Peyer's patch (tissue), 4 donors: ENCODE results near the gene VTN. TPM values are rescaled to one million over a fixed set of nuclear protein-coding genes. Genes with fewer than 3 reads are reported as not detected.
A peak's percentile ranks its signal among the peaks of the same experiment; 100 is the strongest.

ENCODE experiments used
- DNase-seq, 3 donors: peaks; one replicate each; pipeline ENCODE4 v3.0.0-alpha.2; 2017 to 2019
- H3K27ac ChIP-seq, 4 donors: fragments of 200-600 bp; sonication (generic); one replicate each; pipeline ENCODE4 v1.5.1; 2016 to 2019
- H3K27me3 ChIP-seq, 2 donors: fragments of 200-600 bp; sonication (generic); one replicate each; pipeline ENCODE4 v1.5.1; 2019
- H3K36me3 ChIP-seq, 3 donors: fragments of 200-600 bp; sonication (generic); one replicate each; pipeline ENCODE4 v1.5.1; 2016 to 2019
- H3K4me1 ChIP-seq, 4 donors: fragments of 200-600 bp; sonication (generic); one replicate each; pipeline ENCODE4 v1.5.1; 2016 to 2019
- H3K4me3 ChIP-seq, 4 donors: fragments of 200-600 bp; sonication (generic); 1 replicate in 3 of 4; 2 replicates in 1 of 4; pipeline ENCODE4 v1.5.1; 2016 to 2019; ENCODE audit warnings: mild to moderate bottlenecking in 1 of 4
- H3K9me3 ChIP-seq, 4 donors: fragments of 200-600 bp; sonication (generic); one replicate each; pipeline ENCODE4 v1.5.1; 2016 to 2019; ENCODE audit warnings: mild to moderate bottlenecking in 1 of 4
- POLR2A ChIP-seq, 2 donors: fragments of 450-650 bp; IDR thresholded peaks; one replicate each; pipeline ENCODE4 v1.5.1; 2017; ENCODE audit warnings: antibody characterized with exemption in 2 of 2, mild to moderate bottlenecking in 2 of 2, moderate library complexity in 2 of 2
- total RNA-seq, 4 donors: library from RNA; depleted of rRNA; stranded (reverse); fragments of >200 nt; gene quantifications; one replicate each; pipeline ENCODE4 v1.1.0, GENCODE V29; 2016
- TF ChIP-seq, protein P1 (sequence below), 6 experiments: fragments of 450-650 bp in 4 of 6; fragments of 200-600 bp in 2 of 6; sonication (generic) in 1 of 6; IDR thresholded peaks; one replicate each; pipeline ENCODE4 v1.5.1; 2017 to 2019; ENCODE audit warnings: antibody characterized with exemption in 6 of 6, mild to moderate bottlenecking in 3 of 6, moderate library complexity in 1 of 6

VTN gene
- total RNA-seq, 4 donors from 2014 or later = 0.57 TPM; not detected in 3

DNA sequence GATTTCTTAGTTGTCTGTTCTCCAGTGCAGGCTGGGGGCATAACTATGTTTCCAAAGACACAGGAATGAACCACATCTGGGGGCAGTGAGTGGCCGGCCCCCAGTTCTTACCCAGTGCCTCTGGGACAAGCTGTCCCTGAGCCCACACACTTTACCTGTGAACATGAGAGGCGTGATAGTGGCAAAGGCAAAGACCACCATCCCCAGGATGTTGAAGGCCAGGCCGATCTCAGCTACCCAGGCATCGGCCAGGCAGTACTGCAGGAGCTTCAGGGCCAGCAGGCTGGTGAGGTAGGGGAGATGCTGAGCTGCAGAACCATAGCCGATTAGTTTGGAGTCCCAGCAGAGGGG is 34.3 kb upstream of the VTN start:
- DNase-seq = no peak
- H3K4me1 ChIP-seq = peaks cover 0 to 18% (median 2%) of the 10 kb centered on the region in 4 donors
- H3K36me3 ChIP-seq = no peaks in the 10 kb centered on the region
- H3K27ac ChIP-seq = peak overlapping the region in 1 of 4 donors; percentile 25
- H3K4me3 ChIP-seq = peak overlapping the region in 1 of 4 donors; percentile 69
- no peaks in the 10 kb centered on the region for H3K27me3 ChIP-seq
- no peaks in the 10 kb centered on the region for H3K9me3 ChIP-seq
- TF ChIP-seq POLR2A (IDR thresholded peaks at IDR 0.05) = no peak
- TF ChIP-seq, protein P1, sequence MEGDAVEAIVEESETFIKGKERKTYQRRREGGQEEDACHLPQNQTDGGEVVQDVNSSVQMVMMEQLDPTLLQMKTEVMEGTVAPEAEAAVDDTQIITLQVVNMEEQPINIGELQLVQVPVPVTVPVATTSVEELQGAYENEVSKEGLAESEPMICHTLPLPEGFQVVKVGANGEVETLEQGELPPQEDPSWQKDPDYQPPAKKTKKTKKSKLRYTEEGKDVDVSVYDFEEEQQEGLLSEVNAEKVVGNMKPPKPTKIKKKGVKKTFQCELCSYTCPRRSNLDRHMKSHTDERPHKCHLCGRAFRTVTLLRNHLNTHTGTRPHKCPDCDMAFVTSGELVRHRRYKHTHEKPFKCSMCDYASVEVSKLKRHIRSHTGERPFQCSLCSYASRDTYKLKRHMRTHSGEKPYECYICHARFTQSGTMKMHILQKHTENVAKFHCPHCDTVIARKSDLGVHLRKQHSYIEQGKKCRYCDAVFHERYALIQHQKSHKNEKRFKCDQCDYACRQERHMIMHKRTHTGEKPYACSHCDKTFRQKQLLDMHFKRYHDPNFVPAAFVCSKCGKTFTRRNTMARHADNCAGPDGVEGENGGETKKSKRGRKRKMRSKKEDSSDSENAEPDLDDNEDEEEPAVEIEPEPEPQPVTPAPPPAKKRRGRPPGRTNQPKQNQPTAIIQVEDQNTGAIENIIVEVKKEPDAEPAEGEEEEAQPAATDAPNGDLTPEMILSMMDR (IDR thresholded peaks at IDR 0.05) = no peak

DNA sequence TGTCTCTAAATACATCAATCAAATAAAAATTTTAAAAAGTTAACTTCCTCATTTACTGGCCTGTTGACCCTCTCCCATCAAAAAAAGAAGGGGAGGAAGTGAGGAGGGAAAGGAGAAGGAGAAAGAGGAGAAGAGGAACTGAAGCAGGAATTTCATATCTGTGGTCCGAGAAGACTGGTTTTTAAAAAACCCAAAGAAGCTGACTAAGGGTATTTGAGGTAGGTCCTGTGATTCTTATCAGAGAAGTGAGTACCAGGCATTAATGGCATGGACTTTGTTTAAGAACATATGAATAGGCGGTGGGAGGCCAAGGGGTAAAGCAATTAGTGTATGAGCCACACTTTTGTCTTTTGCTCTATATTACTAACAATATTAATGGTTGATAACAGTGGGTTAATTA is 33.9 kb upstream of the VTN start:
- H3K36me3 ChIP-seq = no peaks in the 10 kb centered on the region
- no peaks in the 10 kb centered on the region for H3K9me3 ChIP-seq
- no peak for DNase-seq
- H3K4me1 ChIP-seq = peaks cover 0 to 18% (median 2%) of the 10 kb centered on the region in 4 donors
- peak overlapping the region in 1 of 4 donors; percentile 25 for H3K27ac ChIP-seq
- no peaks in the 10 kb centered on the region for H3K27me3 ChIP-seq
- no peak overlapping the region for H3K4me3 ChIP-seq
- no peak for TF ChIP-seq POLR2A (IDR thresholded peaks at IDR 0.05)
- TF ChIP-seq, protein P1 (IDR thresholded peaks at IDR 0.05) = no peak

DNA sequence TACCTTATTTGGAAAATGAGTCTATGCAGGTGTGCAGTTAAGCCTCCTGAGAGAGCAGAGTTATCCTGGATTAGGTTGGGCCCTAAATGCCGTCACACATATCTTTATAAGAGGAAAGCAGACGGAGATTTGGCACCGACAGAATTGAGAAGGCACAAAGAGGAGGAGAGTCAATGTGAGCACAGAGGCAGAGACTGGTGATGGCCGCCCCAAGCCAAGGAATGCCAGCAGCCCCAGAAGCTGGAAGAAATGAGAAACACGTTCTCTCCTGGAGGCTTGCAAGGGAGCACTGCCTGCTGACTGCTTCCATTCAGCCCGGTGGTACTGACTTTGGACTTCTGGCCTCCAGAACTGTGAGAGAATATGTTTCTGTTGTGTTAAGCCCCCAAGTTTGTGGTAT is 32.7 kb upstream of the VTN start:
- Histone ChIP-seq H3K4me1 (peaks cover 0 to 18% (median 2%) of the 10 kb centered on the region in 4 donors), H3K9me3 (no peaks in the 10 kb centered on the region), H3K4me3 (no peak overlapping the region), H3K27me3 (no peaks in the 10 kb centered on the region), H3K27ac (no peak overlapping the region), H3K36me3 (no peaks in the 10 kb centered on the region)
- TF ChIP-seq, protein P1 (IDR thresholded peaks at IDR 0.05) = no peak
- no peak for TF ChIP-seq POLR2A (IDR thresholded peaks at IDR 0.05)
- no peak for DNase-seq

DNA sequence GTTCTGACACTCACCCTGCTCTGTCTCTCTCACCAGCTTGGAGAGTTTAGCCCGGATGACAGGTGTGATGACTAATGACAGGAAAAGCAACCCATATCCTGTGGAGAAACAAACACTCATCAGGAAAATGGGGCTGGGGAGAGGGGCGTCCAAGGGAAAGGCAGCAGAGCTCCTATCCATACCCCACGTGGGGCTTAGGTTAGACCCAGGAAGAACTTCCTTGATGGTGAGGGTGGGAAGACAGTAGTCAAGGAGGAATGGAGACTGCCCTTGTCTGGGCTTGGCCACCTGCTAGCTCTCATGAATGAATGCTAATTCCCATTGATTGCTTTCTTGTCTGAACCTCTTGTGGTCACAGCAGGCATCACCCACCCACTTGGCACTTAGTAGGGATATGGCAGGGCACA is 32.1 kb upstream of the VTN start:
- no peak for DNase-seq
- Histone ChIP-seq H3K27ac (no peak overlapping the region), H3K4me1 (peaks cover 0 to 18% (median 2%) of the 10 kb centered on the region in 4 donors), H3K4me3 (no peak overlapping the region), H3K9me3 (no peaks in the 10 kb centered on the region), H3K36me3 (no peaks in the 10 kb centered on the region), H3K27me3 (no peaks in the 10 kb centered on the region)
- no peak for TF ChIP-seq POLR2A (IDR thresholded peaks at IDR 0.05)
- TF ChIP-seq, protein P1 (IDR thresholded peaks at IDR 0.05) = no peak

DNA sequence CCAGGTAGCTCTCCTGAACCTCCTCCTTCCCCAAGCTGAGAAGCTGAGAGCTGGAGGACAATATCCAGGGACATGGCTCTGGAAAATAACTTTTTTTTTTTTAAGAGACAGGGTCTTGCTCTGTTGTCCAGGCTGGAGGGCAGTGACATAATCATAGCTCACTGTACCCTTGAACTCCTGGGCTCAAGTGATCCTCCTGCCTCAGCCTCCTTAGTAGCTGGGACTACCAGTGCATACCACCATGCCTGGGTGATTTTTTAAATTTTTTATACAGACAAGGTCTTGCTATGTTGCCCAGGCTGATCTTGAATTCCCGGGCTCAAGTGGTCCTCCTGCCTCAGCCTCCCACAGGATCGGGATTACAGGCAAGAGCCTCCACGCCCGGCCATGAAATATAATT is 29.7 kb upstream of the VTN start:
- H3K27ac ChIP-seq = no peak overlapping the region
- TF ChIP-seq, protein P1 (IDR thresholded peaks at IDR 0.05) = no peak
- no peak for TF ChIP-seq POLR2A (IDR thresholded peaks at IDR 0.05)
- no peak for DNase-seq
- peaks cover 0 to 2% (median 0%) of the 10 kb centered on the region in 4 donors for H3K4me1 ChIP-seq
- H3K36me3 ChIP-seq = peaks cover 0 to 13% (median 0%) of the 10 kb centered on the region in 3 donors
- H3K27me3 ChIP-seq = no peaks in the 10 kb centered on the region
- no peak overlapping the region for H3K4me3 ChIP-seq
- no peaks in the 10 kb centered on the region for H3K9me3 ChIP-seq
